ENCODE results near the gene SPATS2L.

SPATS2L gene

DNA sequence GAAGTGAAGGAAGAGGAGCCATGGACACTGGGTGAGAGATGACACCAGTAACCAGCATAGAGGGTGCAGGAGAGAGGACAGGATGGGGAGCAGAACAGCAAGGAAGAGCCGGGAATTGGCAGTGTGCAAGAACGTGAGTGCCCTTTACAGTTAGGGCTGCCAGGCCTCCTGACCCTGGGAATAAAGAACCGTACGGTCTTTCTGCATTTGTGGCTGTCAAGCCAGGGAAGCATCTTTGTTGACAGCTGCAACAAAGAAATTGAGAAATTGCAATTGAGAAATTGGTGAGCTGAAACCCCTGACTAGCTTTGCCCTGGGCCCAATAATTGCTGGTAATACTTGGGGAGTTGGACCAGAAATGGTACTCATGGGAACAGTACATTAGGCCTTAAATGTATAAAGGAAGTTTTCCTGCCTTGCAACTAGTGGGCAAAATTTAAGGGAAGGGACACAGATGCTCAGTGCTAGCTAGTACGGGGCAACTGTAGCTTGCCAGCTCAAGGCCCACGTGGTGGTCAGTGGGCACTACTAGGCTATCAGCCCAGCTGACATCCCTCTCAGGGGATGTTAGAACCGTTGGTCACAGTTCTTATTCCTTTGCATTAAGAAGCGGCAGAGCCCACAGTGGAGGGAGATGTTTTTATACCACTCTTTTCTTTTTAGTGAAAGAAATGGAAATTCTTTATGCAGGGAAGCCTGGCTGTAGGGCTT is 146.8 kb downstream of the SPATS2L start:
- Histone ChIP-seq H3K4me1 (ENCODE audit: control insufficient read depth, low read length) (no peaks in the 10 kb centered on the region), H3K79me2 (ENCODE audit: control insufficient read depth, low read length) (no peaks in the 10 kb centered on the region), H3K27ac (ENCODE audit: low read depth, low read length) (no peak overlapping the region), H3K36me3 (ENCODE audit: control insufficient read depth, low read length) (no peaks in the 10 kb centered on the region), H3K9me2 (replicated peaks; ENCODE audit: control insufficient read depth, low read length) (no peaks in the 10 kb centered on the region), H4K20me1 (ENCODE audit: control insufficient read depth, insufficient read depth, low read depth, low read length) (no peaks in the 10 kb centered on the region), H3K9me3 (ENCODE audit: control insufficient read depth, insufficient read depth, low read length) (no peaks in the 10 kb centered on the region), H3K4me2 (ENCODE audit: low read length) (no peak overlapping the region), H3K27me3 (ENCODE audit: control insufficient read depth, low read length) (peaks cover 38% of the 10 kb centered on the region), H3F3A (ENCODE audit: control insufficient read depth, insufficient read depth) (no peaks in the 10 kb centered on the region), H3K4me3 (ENCODE audit: low read length) (no peak overlapping the region)
- TF ChIP-seq EZH2phosphoT487 (IDR thresholded peaks at IDR 0.05; ENCODE audit: borderline replicate concordance, low read length) = no peak
- TF ChIP-seq, protein P1, sequence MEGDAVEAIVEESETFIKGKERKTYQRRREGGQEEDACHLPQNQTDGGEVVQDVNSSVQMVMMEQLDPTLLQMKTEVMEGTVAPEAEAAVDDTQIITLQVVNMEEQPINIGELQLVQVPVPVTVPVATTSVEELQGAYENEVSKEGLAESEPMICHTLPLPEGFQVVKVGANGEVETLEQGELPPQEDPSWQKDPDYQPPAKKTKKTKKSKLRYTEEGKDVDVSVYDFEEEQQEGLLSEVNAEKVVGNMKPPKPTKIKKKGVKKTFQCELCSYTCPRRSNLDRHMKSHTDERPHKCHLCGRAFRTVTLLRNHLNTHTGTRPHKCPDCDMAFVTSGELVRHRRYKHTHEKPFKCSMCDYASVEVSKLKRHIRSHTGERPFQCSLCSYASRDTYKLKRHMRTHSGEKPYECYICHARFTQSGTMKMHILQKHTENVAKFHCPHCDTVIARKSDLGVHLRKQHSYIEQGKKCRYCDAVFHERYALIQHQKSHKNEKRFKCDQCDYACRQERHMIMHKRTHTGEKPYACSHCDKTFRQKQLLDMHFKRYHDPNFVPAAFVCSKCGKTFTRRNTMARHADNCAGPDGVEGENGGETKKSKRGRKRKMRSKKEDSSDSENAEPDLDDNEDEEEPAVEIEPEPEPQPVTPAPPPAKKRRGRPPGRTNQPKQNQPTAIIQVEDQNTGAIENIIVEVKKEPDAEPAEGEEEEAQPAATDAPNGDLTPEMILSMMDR (IDR thresholded peaks at IDR 0.05; ENCODE audit: low read depth, low read length, poor library complexity, severe bottlenecking) = no peak

DNA sequence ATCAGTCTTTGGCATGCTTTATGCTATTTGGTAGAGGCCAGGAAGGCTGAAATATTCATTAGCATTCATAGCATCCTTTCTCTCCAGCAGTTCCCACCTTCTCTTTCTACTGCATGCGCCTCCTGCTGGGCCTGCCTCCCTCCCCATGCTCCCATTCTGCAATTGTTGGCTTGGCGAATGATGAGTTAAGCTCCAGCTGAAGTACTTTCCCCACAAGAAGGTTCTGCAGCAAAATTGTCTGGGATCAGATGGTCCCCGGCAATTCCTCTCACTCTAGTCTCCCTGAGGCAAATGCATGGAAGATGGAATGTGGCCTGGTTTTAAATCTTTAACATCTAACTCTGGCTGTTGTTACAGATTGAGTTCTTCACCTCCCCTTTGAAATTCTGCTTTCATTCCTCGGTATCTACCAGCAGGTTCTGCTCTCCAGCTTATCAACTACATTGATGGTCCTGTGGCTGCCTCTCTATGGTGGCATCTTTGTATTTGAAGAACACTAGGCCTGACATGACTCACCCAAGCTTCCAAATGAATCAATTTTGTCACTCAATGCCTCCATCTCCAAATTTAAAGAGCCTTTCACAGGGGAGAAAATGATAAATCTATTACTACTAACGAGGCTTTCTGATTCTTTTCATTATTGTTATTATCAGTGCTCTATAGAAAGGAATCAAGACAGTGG is 147.5 kb downstream of the SPATS2L start:
- H3K9me3 ChIP-seq (ENCODE audit: control insufficient read depth, insufficient read depth, low read length) = no peaks in the 10 kb centered on the region
- peaks cover 36% of the 10 kb centered on the region for H3K27me3 ChIP-seq (ENCODE audit: control insufficient read depth, low read length)
- TF ChIP-seq EZH2phosphoT487 (IDR thresholded peaks at IDR 0.05; ENCODE audit: borderline replicate concordance, low read length) = no peak
- H3K9me2 ChIP-seq (replicated peaks; ENCODE audit: control insufficient read depth, low read length) = no peaks in the 10 kb centered on the region
- H4K20me1 ChIP-seq (ENCODE audit: control insufficient read depth, insufficient read depth, low read depth, low read length) = no peaks in the 10 kb centered on the region
- no peaks in the 10 kb centered on the region for H3F3A ChIP-seq (ENCODE audit: control insufficient read depth, insufficient read depth)
- H3K27ac ChIP-seq (ENCODE audit: low read depth, low read length) = no peak overlapping the region
- no peak overlapping the region for H3K4me3 ChIP-seq (ENCODE audit: low read length)
- no peaks in the 10 kb centered on the region for H3K4me1 ChIP-seq (ENCODE audit: control insufficient read depth, low read length)
- no peak overlapping the region for H3K4me2 ChIP-seq (ENCODE audit: low read length)
- H3K79me2 ChIP-seq (ENCODE audit: control insufficient read depth, low read length) = no peaks in the 10 kb centered on the region
- H3K36me3 ChIP-seq (ENCODE audit: control insufficient read depth, low read length) = no peaks in the 10 kb centered on the region

DNA sequence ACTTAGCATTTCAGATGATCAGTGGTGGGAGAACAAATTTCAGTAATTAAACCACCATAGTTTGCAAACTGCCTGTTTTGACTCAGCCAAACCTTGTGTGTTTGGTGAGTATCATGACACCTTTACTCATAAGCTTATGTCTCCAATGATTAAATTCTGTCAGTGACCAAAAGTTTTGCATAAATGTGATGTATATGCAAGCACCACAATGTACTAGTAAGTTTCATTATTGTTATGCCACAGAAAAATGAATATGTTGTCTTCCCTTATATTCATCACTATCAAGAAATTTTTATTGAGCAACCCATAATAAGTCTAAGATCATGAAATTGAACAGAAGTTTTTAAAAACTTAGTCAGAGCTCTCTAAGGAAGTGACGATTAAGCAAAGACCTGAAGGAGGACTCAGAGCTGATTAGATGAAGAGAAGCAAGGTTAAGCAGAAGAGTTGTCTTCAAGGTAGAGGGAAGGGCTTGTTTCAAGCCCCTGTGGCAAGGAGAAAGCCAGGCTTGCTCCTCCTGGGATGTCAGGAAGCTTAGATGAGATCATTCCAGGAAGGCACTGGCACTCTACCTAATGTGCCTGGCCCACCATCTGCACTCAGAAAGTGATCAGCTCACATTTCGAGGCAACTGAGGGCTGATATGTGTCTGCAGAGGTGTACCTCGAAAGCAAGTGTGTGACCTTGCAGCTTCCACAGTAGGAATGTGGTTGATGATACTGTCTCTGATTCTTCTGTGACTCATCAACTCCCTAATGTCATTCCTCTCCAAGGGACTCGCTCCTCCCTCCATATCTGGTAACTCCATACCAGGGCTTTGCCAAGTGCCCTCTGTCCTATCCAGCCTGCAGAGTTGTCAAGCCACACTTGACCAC is 148.7 kb downstream of the SPATS2L start:
- no peaks in the 10 kb centered on the region for H4K20me1 ChIP-seq (ENCODE audit: control insufficient read depth, insufficient read depth, low read depth, low read length)
- TF ChIP-seq, protein P1 (IDR thresholded peaks at IDR 0.05; ENCODE audit: low read depth, low read length, poor library complexity, severe bottlenecking) = no peak
- no peak for TF ChIP-seq EZH2phosphoT487 (IDR thresholded peaks at IDR 0.05; ENCODE audit: borderline replicate concordance, low read length)

More for the DNA sequence above, 148.7 kb downstream of the SPATS2L start:
- H3K9me2 ChIP-seq (replicated peaks; ENCODE audit: control insufficient read depth, low read length) = no peaks in the 10 kb centered on the region
- H3K27me3 ChIP-seq (ENCODE audit: control insufficient read depth, low read length) = peaks cover 32% of the 10 kb centered on the region
- H3K79me2 ChIP-seq (ENCODE audit: control insufficient read depth, low read length) = no peaks in the 10 kb centered on the region
- no peaks in the 10 kb centered on the region for H3K9me3 ChIP-seq (ENCODE audit: control insufficient read depth, insufficient read depth, low read length)
- no peak overlapping the region for H3K4me2 ChIP-seq (ENCODE audit: low read length)
- H3K27ac ChIP-seq (ENCODE audit: low read depth, low read length) = no peak overlapping the region
- H3F3A ChIP-seq (ENCODE audit: control insufficient read depth, insufficient read depth) = no peaks in the 10 kb centered on the region
- no peaks in the 10 kb centered on the region for H3K4me1 ChIP-seq (ENCODE audit: control insufficient read depth, low read length)
- no peak overlapping the region for H3K4me3 ChIP-seq (ENCODE audit: low read length)
- H3K36me3 ChIP-seq (ENCODE audit: control insufficient read depth, low read length) = no peaks in the 10 kb centered on the region
